HepG2 (cell line): ENCODE data around the gene PDIA5. TPM values are rescaled to one million over a fixed set of nuclear protein-coding genes. Genes with fewer than 3 reads are reported as not detected.

Experiments used
- ARID2 ChIP-seq: sonication (generic); formaldehyde crosslinking; IDR thresholded peaks from 2 replicates; pipeline ENCODE4 v1.8.1; 2022; ENCODE audit warnings: mild to moderate bottlenecking, missing genetic modification reagents, borderline replicate concordance
- HNRNPH1 ChIP-seq: fragments of 200-400 bp; formaldehyde crosslinking; optimal IDR thresholded peaks from 2 replicates; pipeline ENCODE3; 2017; ENCODE audit warnings: mild to moderate bottlenecking, low read depth, low read length
- MAX ChIP-seq: IDR thresholded peaks from 2 replicates; pipeline ENCODE4 v1.6.1; 2012; ENCODE audit warnings: inconsistent platforms
- MYC ChIP-seq: sonication (generic); formaldehyde crosslinking; IDR thresholded peaks from 2 replicates; pipeline ENCODE4 v1.9.0; 2021; ENCODE audit warnings: missing genetic modification reagents, borderline replicate concordance
- MYPOP ChIP-seq: sonication (generic); formaldehyde crosslinking; IDR thresholded peaks from 2 replicates; pipeline ENCODE4 v1.8.1; 2023; ENCODE audit warnings: mild to moderate bottlenecking, moderate library complexity, missing genetic modification reagents
- POLR2G ChIP-seq: fragments of 200-400 bp; formaldehyde crosslinking; IDR thresholded peaks from 2 replicates; pipeline ENCODE4 v1.6.1; 2018; ENCODE audit warnings: mild to moderate bottlenecking, low read depth, low read length, moderate library complexity
- RBM22 ChIP-seq: fragments of 200-400 bp; formaldehyde crosslinking; optimal IDR thresholded peaks from 2 replicates; pipeline ENCODE3; 2017; ENCODE audit warnings: mild to moderate bottlenecking, low read length, moderate library complexity
- SP1 ChIP-seq, 2 experiments: fragments of 450-650 bp in 1 of 2; sonication (generic) in 1 of 2; formaldehyde crosslinking in 1 of 2; IDR thresholded peaks; 2 replicates each; pipeline versions ENCODE4 v1.4.0 to v1.6.1; 2016 to 2020; ENCODE audit warnings: missing genetic modification reagents in 1 of 2
- SP2 ChIP-seq: sonication (generic); formaldehyde crosslinking; IDR thresholded peaks from 2 replicates; pipeline ENCODE4 v1.5.1; 2020; ENCODE audit warnings: mild to moderate bottlenecking, missing genetic modification reagents
- YEATS2 ChIP-seq: sonication (generic); formaldehyde crosslinking; IDR thresholded peaks from 2 replicates; pipeline ENCODE4 v1.4.0; 2020; ENCODE audit warnings: missing genetic modification reagents, borderline replicate concordance
- ZBTB37 ChIP-seq: sonication (generic); formaldehyde crosslinking; IDR thresholded peaks from 2 replicates; pipeline ENCODE4 v1.4.0; 2020; ENCODE audit warnings: mild to moderate bottlenecking, missing genetic modification reagents
- ZNF253 ChIP-seq: sonication (generic); formaldehyde crosslinking; IDR thresholded peaks from 2 replicates; pipeline ENCODE4 v1.8.0; 2022; ENCODE audit warnings: mild to moderate bottlenecking, missing genetic modification reagents, borderline replicate concordance
- ZNF564 ChIP-seq: sonication (generic); formaldehyde crosslinking; IDR thresholded peaks from 2 replicates; pipeline ENCODE4 v1.8.1; 2023; ENCODE audit warnings: mild to moderate bottlenecking, missing genetic modification reagents
- polyA plus RNA-seq, 8 experiments: library from polyadenylated mRNA; depleted of rRNA in 3 of 8; stranded (reverse) in 7 of 8; unstranded in 1 of 8; fragments of >200 nt; fragmentation: Illumina TruSeq in 4 of 8; extraction: Trizol in 4 of 8; gene quantifications; 2 replicates each; pipeline versions ENCODE4 v1.2.1 to v1.2.3, GENCODE V29; 2011 to 2016; ENCODE audit warnings: low read depth in 4 of 8, missing spikeins in 1 of 8, mixed read lengths in 1 of 8; ENCODE audit not compliant: insufficient read depth in 1 of 8
- total RNA-seq, 5 experiments: library from RNA; depleted of rRNA; stranded (reverse); fragments of >200 nt; fragmentation: Illumina TruSeq; extraction: Trizol; gene quantifications; 2 replicates each; pipeline ENCODE4 v1.2.3, GENCODE V29; 2016; ENCODE audit warnings: low read depth in 1 of 5
- TF ChIP-seq, protein P1 (sequence below): sonication (generic); formaldehyde crosslinking; IDR thresholded peaks from 2 replicates; pipeline ENCODE4 v1.4.0; 2020; ENCODE audit warnings: low read depth, mild to moderate bottlenecking, missing genetic modification reagents
- TF ChIP-seq, protein P2 (sequence below): sonication (generic); formaldehyde crosslinking; IDR thresholded peaks from 2 replicates; pipeline ENCODE4 v1.4.0; 2020; ENCODE audit warnings: mild to moderate bottlenecking, missing genetic modification reagents
- TF ChIP-seq, protein P3 (sequence below): IDR thresholded peaks from 2 replicates; pipeline ENCODE4 v1.6.1; 2016; ENCODE audit warnings: low read depth
- TF ChIP-seq, protein P4 (sequence below): sonication (generic); formaldehyde crosslinking; IDR thresholded peaks from 2 replicates; pipeline ENCODE4 v1.9.0; 2022; ENCODE audit warnings: low read depth, missing genetic modification reagents

PDIA5 gene
- total and polyA plus RNA-seq, 2 of the 13 experiments (the other 11 are each of a cell fraction or from before 2014, with no cell fraction given), result 51.3 to 74.3 TPM

DNA sequence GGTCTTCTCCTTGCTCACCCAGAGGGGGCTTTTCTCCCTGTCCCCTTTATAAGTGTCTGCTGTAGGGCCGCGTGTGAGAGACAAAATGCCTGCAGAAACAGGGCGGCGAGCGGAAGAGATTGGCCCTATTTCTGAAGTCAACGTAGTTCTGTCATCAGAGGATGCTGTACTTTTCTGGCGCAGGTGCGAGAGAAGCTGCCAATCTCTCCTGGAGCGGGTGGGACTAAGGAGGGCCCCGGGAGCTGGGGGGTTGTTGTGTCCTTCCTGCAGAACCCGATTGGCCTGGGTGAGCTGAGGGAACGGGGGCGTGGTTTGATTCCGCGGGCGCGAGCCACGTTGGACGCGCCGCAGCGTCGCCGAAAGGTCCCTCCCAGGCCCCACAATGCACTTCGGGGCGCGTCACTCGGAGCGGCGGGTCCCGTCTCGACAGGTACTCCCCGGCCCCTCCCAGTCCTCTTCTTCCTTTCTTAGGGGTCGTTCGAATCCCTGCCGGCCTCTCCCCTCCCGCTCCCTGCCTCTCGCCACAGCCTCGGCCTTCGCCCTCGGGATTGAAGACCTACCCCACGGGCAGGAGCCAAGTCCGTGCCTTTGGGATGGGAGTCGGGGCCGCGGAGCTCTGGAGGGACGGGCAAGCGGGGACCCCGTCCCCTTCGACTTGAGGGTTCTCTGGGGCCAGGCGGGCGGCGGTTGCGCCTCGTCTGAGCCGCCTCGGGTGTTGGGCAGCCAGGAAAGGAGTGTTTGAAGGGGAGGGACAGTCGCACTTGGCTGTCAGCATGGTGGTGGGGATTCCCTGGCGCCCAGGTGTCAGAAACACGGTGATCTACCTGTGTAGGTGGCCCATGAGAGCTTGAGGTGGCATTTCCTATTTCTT lies 135.0 kb downstream of the PDIA5 start, which contains the start of gene SEC22A (continued):
- TF ChIP-seq SP1 (IDR thresholded peaks at IDR 0.05) (no peak), SP1 (CRISPR knock-in tag; IDR thresholded peaks at IDR 0.05) (peak; percentile 68), ARID2 (no peak), MAX (peak; percentile 53; the same call in 1 of the 2 replicates), MYC (CRISPR knock-in tag) (peak; percentile 61; the same call in 1 of the 2 replicates), POLR2G (peak; percentile 87), YEATS2 (CRISPR knock-in tag) (peak; percentile 75; the same call in 1 of the 2 replicates), RBM22 (no peak), ZNF564 (CRISPR knock-in tag) (no peak), ZNF253 (CRISPR knock-in tag) (no peak), ZBTB37 (CRISPR knock-in tag) (no peak), MYPOP (CRISPR knock-in tag) (no peak), SP2 (CRISPR knock-in tag) (peak; percentile 80), HNRNPH1 (no peak)
- TF ChIP-seq, protein P1, sequence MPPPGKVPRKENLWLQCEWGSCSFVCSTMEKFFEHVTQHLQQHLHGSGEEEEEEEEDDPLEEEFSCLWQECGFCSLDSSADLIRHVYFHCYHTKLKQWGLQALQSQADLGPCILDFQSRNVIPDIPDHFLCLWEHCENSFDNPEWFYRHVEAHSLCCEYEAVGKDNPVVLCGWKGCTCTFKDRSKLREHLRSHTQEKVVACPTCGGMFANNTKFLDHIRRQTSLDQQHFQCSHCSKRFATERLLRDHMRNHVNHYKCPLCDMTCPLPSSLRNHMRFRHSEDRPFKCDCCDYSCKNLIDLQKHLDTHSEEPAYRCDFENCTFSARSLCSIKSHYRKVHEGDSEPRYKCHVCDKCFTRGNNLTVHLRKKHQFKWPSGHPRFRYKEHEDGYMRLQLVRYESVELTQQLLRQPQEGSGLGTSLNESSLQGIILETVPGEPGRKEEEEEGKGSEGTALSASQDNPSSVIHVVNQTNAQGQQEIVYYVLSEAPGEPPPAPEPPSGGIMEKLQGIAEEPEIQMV (CRISPR knock-in tag), result no peak
- TF ChIP-seq, protein P2, sequence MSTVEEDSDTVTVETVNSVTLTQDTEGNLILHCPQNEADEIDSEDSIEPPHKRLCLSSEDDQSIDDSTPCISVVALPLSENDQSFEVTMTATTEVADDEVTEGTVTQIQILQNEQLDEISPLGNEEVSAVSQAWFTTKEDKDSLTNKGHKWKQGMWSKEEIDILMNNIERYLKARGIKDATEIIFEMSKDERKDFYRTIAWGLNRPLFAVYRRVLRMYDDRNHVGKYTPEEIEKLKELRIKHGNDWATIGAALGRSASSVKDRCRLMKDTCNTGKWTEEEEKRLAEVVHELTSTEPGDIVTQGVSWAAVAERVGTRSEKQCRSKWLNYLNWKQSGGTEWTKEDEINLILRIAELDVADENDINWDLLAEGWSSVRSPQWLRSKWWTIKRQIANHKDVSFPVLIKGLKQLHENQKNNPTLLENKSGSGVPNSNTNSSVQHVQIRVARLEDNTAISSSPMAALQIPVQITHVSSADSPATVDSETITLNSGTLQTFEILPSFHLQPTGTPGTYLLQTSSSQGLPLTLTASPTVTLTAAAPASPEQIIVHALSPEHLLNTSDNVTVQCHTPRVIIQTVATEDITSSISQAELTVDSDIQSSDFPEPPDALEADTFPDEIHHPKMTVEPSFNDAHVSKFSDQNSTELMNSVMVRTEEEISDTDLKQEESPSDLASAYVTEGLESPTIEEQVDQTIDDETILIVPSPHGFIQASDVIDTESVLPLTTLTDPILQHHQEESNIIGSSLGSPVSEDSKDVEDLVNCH, result no peak; the same call in 1 of the 2 replicates
- TF ChIP-seq, protein P3, sequence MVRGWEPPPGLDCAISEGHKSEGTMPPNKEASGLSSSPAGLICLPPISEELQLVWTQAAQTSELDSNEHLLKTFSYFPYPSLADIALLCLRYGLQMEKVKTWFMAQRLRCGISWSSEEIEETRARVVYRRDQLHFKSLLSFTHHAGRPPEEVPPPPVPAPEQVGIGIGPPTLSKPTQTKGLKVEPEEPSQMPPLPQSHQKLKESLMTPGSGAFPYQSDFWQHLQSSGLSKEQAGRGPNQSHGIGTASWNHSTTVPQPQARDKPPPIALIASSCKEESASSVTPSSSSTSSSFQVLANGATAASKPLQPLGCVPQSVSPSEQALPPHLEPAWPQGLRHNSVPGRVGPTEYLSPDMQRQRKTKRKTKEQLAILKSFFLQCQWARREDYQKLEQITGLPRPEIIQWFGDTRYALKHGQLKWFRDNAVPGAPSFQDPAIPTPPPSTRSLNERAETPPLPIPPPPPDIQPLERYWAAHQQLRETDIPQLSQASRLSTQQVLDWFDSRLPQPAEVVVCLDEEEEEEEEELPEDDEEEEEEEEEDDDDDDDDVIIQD (CRISPR knock-in tag), result no peak
- TF ChIP-seq, protein P4, sequence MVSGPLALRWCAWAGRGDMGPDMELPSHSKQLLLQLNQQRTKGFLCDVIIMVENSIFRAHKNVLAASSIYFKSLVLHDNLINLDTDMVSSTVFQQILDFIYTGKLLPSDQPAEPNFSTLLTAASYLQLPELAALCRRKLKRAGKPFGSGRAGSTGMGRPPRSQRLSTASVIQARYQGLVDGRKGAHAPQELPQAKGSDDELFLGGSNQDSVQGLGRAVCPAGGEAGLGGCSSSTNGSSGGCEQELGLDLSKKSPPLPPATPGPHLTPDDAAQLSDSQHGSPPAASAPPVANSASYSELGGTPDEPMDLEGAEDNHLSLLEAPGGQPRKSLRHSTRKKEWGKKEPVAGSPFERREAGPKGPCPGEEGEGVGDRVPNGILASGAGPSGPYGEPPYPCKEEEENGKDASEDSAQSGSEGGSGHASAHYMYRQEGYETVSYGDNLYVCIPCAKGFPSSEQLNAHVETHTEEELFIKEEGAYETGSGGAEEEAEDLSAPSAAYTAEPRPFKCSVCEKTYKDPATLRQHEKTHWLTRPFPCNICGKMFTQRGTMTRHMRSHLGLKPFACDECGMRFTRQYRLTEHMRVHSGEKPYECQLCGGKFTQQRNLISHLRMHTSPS (CRISPR knock-in tag), result no peak
